K562 (cell line): ENCODE measurements around the gene SLC7A8. TPM values are rescaled to one million over a fixed set of nuclear protein-coding genes. Genes with fewer than 3 reads are reported as not detected.
A peak's percentile ranks its signal among the peaks of the same experiment; 100 is the strongest.

Experiments used
- ATAC-seq: fragments of 200-7000 bp; cut with Tn5 transposase; 3 replicates; pipeline ENCODE4 v1.9.1; 2020; ENCODE audit warnings: moderate library complexity
- Bru-seq: library from RNA; stranded (reverse); fragments of 400-500 nt; gene quantifications from one replicate; lab custom pipeline; 2021; lab: Mats Ljungman, UMichigan
- BruChase-seq, 2 experiments: library from RNA; stranded (reverse); fragments of 400-500 nt; gene quantifications; one replicate each; lab custom pipeline; 2021; lab: Mats Ljungman, UMichigan
- BruUV-seq: library from RNA; stranded (reverse); fragments of 400-500 nt; replicated peaks from 2 replicates; lab custom pipeline; 2021; lab: Mats Ljungman, UMichigan
- CTCF ChIA-PET: fragments of 300-600 bp; formaldehyde crosslinking; extraction: SDS; loops from one replicate; lab custom pipeline; 2021; ENCODE audit warnings: low intra/inter-chr PET ratio; lab: Yijun Ruan, JAX
- POLR2A ChIA-PET: fragments of 300-600, 350-650 bp; sonication (Branson Sonifier 250); formaldehyde crosslinking; extraction: SDS; loops from one replicate; lab custom pipeline; 2021; ENCODE audit warnings: antibody characterized with exemption, inconsistent platforms; lab: Yijun Ruan, JAX
- DNase-seq, 4 experiments: peaks; one replicate each; pipeline versions ENCODE4 v3.0.0 to v3.0.0-alpha.2; 2011 to 2018; ENCODE audit warnings: low spot score in 3 of 4, mixed read lengths in 3 of 4; ENCODE audit errors: extremely low read depth in 1 of 4
- FAIRE-seq: peaks from 2 replicates; lab custom pipeline; 2011; peaks lifted over from hg19 to GRCh38; lab: Jason Lieb, UNC
- H2AFZ ChIP-seq: 2 replicates; pipeline ENCODE4 v1.6.0; 2011; ENCODE audit warnings: low read depth, low read length, control low read depth, inconsistent platforms
- H3K27ac ChIP-seq: fragments of 200-600 bp; 3 replicates; pipeline ENCODE4 v1.8.0; 2011; ENCODE audit warnings: low read depth, mild to moderate bottlenecking, control low read depth, inconsistent platforms, low read length, moderate library complexity, mixed read lengths; ENCODE audit errors: extremely low read depth
- H3K27me3 ChIP-seq, 2 experiments: fragments of 300-600 bp in 1 of 2; 2 replicates in 1 of 2; 3 replicates in 1 of 2; pipeline versions ENCODE4 v1.6.0 to v1.8.0; 2011; ENCODE audit warnings: inconsistent platforms in 2 of 2, low read length in 2 of 2, mild to moderate bottlenecking in 1 of 2, mixed read lengths in 1 of 2, moderate library complexity in 1 of 2; ENCODE audit not compliant: control insufficient read depth in 2 of 2, insufficient read depth in 2 of 2
- H3K36me3 ChIP-seq: fragments of 300-600 bp; 3 replicates; pipeline ENCODE4 v1.8.0; 2011; ENCODE audit warnings: mild to moderate bottlenecking, low read length, inconsistent platforms; ENCODE audit not compliant: control insufficient read depth, insufficient read depth
- H3K4me1 ChIP-seq, 2 experiments: fragments of 200-600 bp in 1 of 2; replicated peaks in 1 of 2; 2 replicates in 1 of 2; 3 replicates in 1 of 2; pipeline versions ENCODE4 v1.5.1 to v1.8.0; 2011; ENCODE audit warnings: inconsistent platforms in 2 of 2, low read length in 2 of 2, mild to moderate bottlenecking in 1 of 2, mixed read lengths in 1 of 2, moderate library complexity in 1 of 2; ENCODE audit not compliant: control insufficient read depth in 2 of 2, insufficient read depth in 2 of 2
- H3K4me2 ChIP-seq: 2 replicates; pipeline ENCODE4 v1.6.1; 2011; ENCODE audit warnings: low read length, control low read depth, inconsistent platforms, mixed read lengths; ENCODE audit not compliant: insufficient read depth
- H3K4me3 ChIP-seq: fragments of 200-600 bp; sonication (generic), shearing (Covaris generic); 2 replicates; pipeline ENCODE4 v1.5.1; 2016; ENCODE audit warnings: control low read depth, inconsistent platforms
- H3K79me2 ChIP-seq: fragments of 200-600 bp; 3 replicates; pipeline ENCODE4 v1.8.0; 2011; ENCODE audit warnings: low read length, inconsistent platforms; ENCODE audit not compliant: control insufficient read depth, insufficient read depth
- H3K9ac ChIP-seq, 2 experiments: 2 replicates each; pipeline versions ENCODE4 v1.6.0 to v1.6.1; 2011; ENCODE audit warnings: low read depth in 2 of 2, low read length in 2 of 2, control low read depth in 1 of 2, inconsistent platforms in 1 of 2, mild to moderate bottlenecking in 1 of 2, mixed read lengths in 1 of 2; ENCODE audit not compliant: insufficient read depth in 1 of 2
- H3K9me1 ChIP-seq: one replicate; pipeline ENCODE4 v1.6.0; 2011; ENCODE audit warnings: inconsistent platforms, mild to moderate bottlenecking, low read length, moderate library complexity; ENCODE audit not compliant: control insufficient read depth, insufficient read depth
- H3K9me3 ChIP-seq: replicated peaks from 2 replicates; pipeline ENCODE4 v1.5.1; 2011; ENCODE audit warnings: low read depth, low read length, inconsistent platforms; ENCODE audit not compliant: control insufficient read depth, insufficient read depth
- H4K20me1 ChIP-seq: replicated peaks from 2 replicates; pipeline ENCODE4 v1.6.1; 2011; ENCODE audit warnings: low read length, inconsistent platforms, mixed read lengths; ENCODE audit not compliant: control insufficient read depth, insufficient read depth
- ARID2 ChIP-seq: fragments of 450-650 bp; IDR thresholded peaks from 2 replicates; pipeline ENCODE4 v1.6.1; 2017; ENCODE audit warnings: antibody characterized with exemption, mild to moderate bottlenecking
- ARNT ChIP-seq, 2 experiments: fragments of 450-650 bp; IDR thresholded peaks; 2 replicates each; pipeline ENCODE4 v1.6.1; 2016; ENCODE audit warnings: mild to moderate bottlenecking in 1 of 2
- CC2D1A ChIP-seq: fragments of 450-650 bp; IDR thresholded peaks from 2 replicates; pipeline ENCODE4 v1.6.1; 2017; ENCODE audit warnings: mild to moderate bottlenecking
- HNRNPL ChIP-seq: fragments of 200-400 bp; formaldehyde crosslinking; IDR thresholded peaks from 2 replicates; pipeline ENCODE4 v1.6.1; 2017; ENCODE audit warnings: low read depth, mild to moderate bottlenecking, low read length
- KLF1 ChIP-seq: fragments of 450-650 bp; IDR thresholded peaks from 2 replicates; pipeline ENCODE4 v1.6.1; 2016; ENCODE audit warnings: missing genetic modification characterization, missing compliant biosample characterization
- MYC ChIP-seq, 2 experiments: fragments of 250-450 bp in 1 of 2; sonication (Bioruptor Pico) in 1 of 2; IDR thresholded peaks; 2 replicates each; pipeline versions ENCODE4 v1.5.1 to v1.6.1; 2012 to 2021; ENCODE audit warnings: low read depth in 2 of 2, borderline replicate concordance in 1 of 2, improper control_type of control experiment in 1 of 2, low read length in 1 of 2, mild to moderate bottlenecking in 1 of 2, moderate library complexity in 1 of 2
- NFE2L1 ChIP-seq: fragments of 450-650 bp; IDR thresholded peaks from 2 replicates; pipeline ENCODE4 v1.6.1; 2016; ENCODE audit warnings: missing genetic modification characterization, low read depth, mild to moderate bottlenecking, missing compliant biosample characterization, moderate library complexity, borderline replicate concordance
- RHOXF2B ChIP-seq: fragments of 250-450 bp; sonication (Bioruptor Pico); conservative IDR thresholded peaks from 2 replicates; pipeline ENCODE4 v1.5.1; 2021
- SRSF9 ChIP-seq: fragments of 200-400 bp; formaldehyde crosslinking; IDR thresholded peaks from 2 replicates; pipeline ENCODE4 v1.6.1; 2017; ENCODE audit warnings: low read depth, low read length, borderline replicate concordance
- TGIF2 ChIP-seq: sonication (generic); formaldehyde crosslinking; IDR thresholded peaks from 2 replicates; pipeline ENCODE4 v1.8.1; 2022; ENCODE audit warnings: mild to moderate bottlenecking, missing genetic modification reagents, moderate library complexity
- ZKSCAN3 ChIP-seq: fragments of 250-450 bp; sonication (Bioruptor Pico); IDR thresholded peaks from 2 replicates; pipeline ENCODE4 v1.4.0; 2020
- WGBS: fragments of 100-300 bp; shearing (Covaris generic); methylation state at CpG from one replicate; pipeline ENCODE4 v1.1.6; 2016; ENCODE audit warnings: low coverage, mixed read lengths; ENCODE audit not compliant: insufficient coverage; ENCODE audit errors: missing lambda C conversion rate; 5-methylcytosine and 5-hydroxymethylcytosine counted together
- in situ Hi-C: fragments of 300-500 bp; cut with MboI; formaldehyde crosslinking; loops from 4 replicates; pipeline ENCODE4 v1.15.0; 2018; ENCODE audit warnings: inconsistent platforms, mixed read lengths
- intact Hi-C: fragments of 100-400 bp; cut with micrococcal nuclease; formaldehyde crosslinking; loops from 2 replicates; pipeline ENCODE4 v1.14.2; 2022
- long read RNA-seq, 3 experiments: library from polyadenylated mRNA in 2 of 3; library from RNA in 1 of 3; unstranded in 2 of 3; stranded (forward) in 1 of 3; transcript quantifications; one replicate each; pipeline ENCODE4 v2.0.0, GENCODE V29; 2019 to 2022
- polyA minus RNA-seq, 3 experiments: library from RNA; depleted of rRNA, polyadenylated mRNA; stranded (reverse); fragments of >200 nt; gene quantifications; 2 replicates each; pipeline ENCODE4 v1.2.3, GENCODE V29; 2011
- polyA plus RNA-seq, 8 experiments: library from polyadenylated mRNA; depleted of rRNA in 4 of 8; stranded (reverse) in 5 of 8; unstranded in 3 of 8; fragments of >200 nt; fragmentation: Nextera tagmentation in 2 of 8; fragmentation: Illumina TruSeq in 1 of 8; extraction: Ambion mirVana in 2 of 8; extraction: Trizol in 1 of 8; gene quantifications; 2 replicates each; pipeline versions ENCODE4 v1.2.1 to v1.2.3, GENCODE V29; 2011 to 2014; ENCODE audit warnings: inconsistent platforms in 1 of 8, missing spikeins in 1 of 8
- total RNA-seq, 7 experiments: library from RNA; depleted of rRNA in 6 of 7; stranded (reverse); fragments of >200 nt in 6 of 7; fragmentation: Illumina TruSeq in 2 of 7; extraction: Trizol in 2 of 7; gene quantifications; 2 replicates each; pipeline versions ENCODE4 v1.2.1 to v1.2.3, GENCODE V29; 2011 to 2021; ENCODE audit warnings: low replicate concordance in 1 of 7
- TF ChIP-seq, protein P1 (sequence below), 2 experiments: fragments of 450-650 bp; conservative IDR thresholded peaks; 2 replicates each; pipeline ENCODE4 v1.6.1; 2017; ENCODE audit warnings: mild to moderate bottlenecking in 2 of 2, moderate library complexity in 2 of 2

SLC7A8 gene
- total RNA-seq (2011; cell fraction: chromatin; rRNA removed; ENCODE audit: low replicate concordance): 10.1 and 17.6 TPM in 2 replicates
- total RNA-seq (2011; cell fraction: nucleolus; rRNA removed): 12.9 and 14.5 TPM in 2 replicates
- 24.6 and 30.7 TPM in 2 replicates for total RNA-seq (2011; cell fraction: nucleoplasm; rRNA removed)
- total RNA-seq (2014; rRNA removed) (5.3 and 6.0 TPM in 2 replicates), total RNA-seq (2014; rRNA removed; fragmentation: Illumina TruSeq; extraction: Trizol) (3.5 and 4.0 TPM in 2 replicates), total RNA-seq (2015; rRNA removed; fragmentation: Illumina TruSeq; extraction: Trizol) (3.4 and 4.5 TPM in 2 replicates), total RNA-seq (2021) (19.6 and 21.6 TPM in 2 replicates), polyA plus RNA-seq (2011; rRNA removed) (19.3 and 42.6 TPM in 2 replicates), polyA plus RNA-seq (2014; fragmentation: Illumina TruSeq; extraction: Trizol) (30.1 and 33.0 TPM in 2 replicates), polyA plus RNA-seq (2014; fragmentation: Nextera tagmentation; extraction: Ambion mirVana) (1 to 10 TPM; 2.0 to 2.3 TPM), polyA plus RNA-seq (2014; rRNA removed) (10.1 and 10.6 TPM in 2 replicates), polyA minus RNA-seq (2011; rRNA and poly(A)+ RNA removed) (10.9 and 16.5 TPM in 2 replicates), Bru-seq, nascent RNA (percentile 42 among the genes with signal in this experiment), BruChase-seq, experiment 1, labeled RNA remaining after a 2-hour chase (percentile 40 among the genes with signal in this experiment), BruChase-seq, experiment 2, labeled RNA remaining after a 6-hour chase (percentile 42 among the genes with signal in this experiment)
- polyA plus RNA-seq (2011; cell fraction: cytosol; rRNA removed): 26.8 and 32.0 TPM in 2 replicates
- polyA plus RNA-seq (2011; cell fraction: nucleus; rRNA removed): 17.7 and 21.6 TPM in 2 replicates
- 16.4 and 25.4 TPM in 2 replicates for polyA plus RNA-seq (2012)
- 22.9 and 23.3 TPM in 2 replicates for polyA minus RNA-seq (2011; cell fraction: cytosol; rRNA and poly(A)+ RNA removed)
- 4.4 and 9.4 TPM in 2 replicates for polyA minus RNA-seq (2011; cell fraction: nucleus; rRNA and poly(A)+ RNA removed)
- long read RNA-seq, experiment 1, partial matches to known transcripts: 0 of 8 reads
- long read RNA-seq, experiment 1, other reads (novel, unspliced or antisense): 7 of 8 reads
- long read RNA-seq, experiment 2, transcript SLC7A8-205 (9 exons, 1,752 nt): major isoform, 19 of 30 reads
- long read RNA-seq, experiment 2, partial matches to known transcripts: 4 of 30 reads
- long read RNA-seq, experiment 2, other reads (novel, unspliced or antisense): 6 of 30 reads
- long read RNA-seq, experiment 3, partial matches to known transcripts: 1 of 6 reads
- long read RNA-seq, experiment 3, other reads (novel, unspliced or antisense): 1 of 6 reads

DNA sequence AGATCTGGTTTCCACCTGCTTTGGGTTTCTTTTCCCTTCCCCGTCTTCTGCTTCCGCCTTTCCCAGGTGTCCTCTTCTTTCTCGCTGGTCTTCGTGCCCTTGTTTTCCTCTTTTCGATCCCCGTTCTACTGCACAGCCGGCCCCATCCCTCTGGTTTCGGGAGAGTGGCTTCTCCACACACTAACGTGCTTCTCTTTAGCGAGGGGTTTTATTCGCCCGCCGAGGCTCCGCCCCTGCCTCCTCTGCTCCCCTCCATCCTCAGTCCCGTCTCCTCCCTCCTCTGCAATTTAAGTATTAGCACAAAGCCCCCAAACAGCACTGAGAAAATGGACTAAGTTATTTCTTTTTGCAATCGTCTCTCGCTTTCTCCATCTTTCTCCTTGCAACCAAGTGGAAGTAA, at the start of gene SLC7A8:
SLC7A8 (minus strand) TSS at position 182 of the 400 bp plus-strand sequence. CDS start 746 bp downstream, outside the sequence.
- H3K36me3 ChIP-seq: no peaks in the 10 kb centered on the region
- no peak for ATAC-seq
- no peaks in the 10 kb centered on the region for H3K9me1 ChIP-seq
- H3K27me3 ChIP-seq: no peaks in the 10 kb centered on the region
- peaks cover 17 to 21% of the 10 kb centered on the region in 2 experiments; a peak in 4 of 5 replicates for H3K4me1 ChIP-seq
- no peaks in the 10 kb centered on the region for H4K20me1 ChIP-seq
- CTCF ChIA-PET: interaction anchor here (7.8 kb wide), 1 partner anchor 61 kb away, joined by 310 read pairs; the partner anchor contains the start of gene CEBPE
- H3K4me2 ChIP-seq: peak within 1 kb of the TSS; percentile 30
- TF ChIP-seq SRSF9: no peak
- no peak for TF ChIP-seq TGIF2 (CRISPR knock-in tag)
- TF ChIP-seq RHOXF2B (CRISPR knock-in tag): no peak
- no peak for TF ChIP-seq ARNT (IDR thresholded peaks at IDR 0.05)
- TF ChIP-seq ZKSCAN3 (CRISPR knock-in tag): no peak
- TF ChIP-seq ARID2: no peak
- TF ChIP-seq, protein P1, sequence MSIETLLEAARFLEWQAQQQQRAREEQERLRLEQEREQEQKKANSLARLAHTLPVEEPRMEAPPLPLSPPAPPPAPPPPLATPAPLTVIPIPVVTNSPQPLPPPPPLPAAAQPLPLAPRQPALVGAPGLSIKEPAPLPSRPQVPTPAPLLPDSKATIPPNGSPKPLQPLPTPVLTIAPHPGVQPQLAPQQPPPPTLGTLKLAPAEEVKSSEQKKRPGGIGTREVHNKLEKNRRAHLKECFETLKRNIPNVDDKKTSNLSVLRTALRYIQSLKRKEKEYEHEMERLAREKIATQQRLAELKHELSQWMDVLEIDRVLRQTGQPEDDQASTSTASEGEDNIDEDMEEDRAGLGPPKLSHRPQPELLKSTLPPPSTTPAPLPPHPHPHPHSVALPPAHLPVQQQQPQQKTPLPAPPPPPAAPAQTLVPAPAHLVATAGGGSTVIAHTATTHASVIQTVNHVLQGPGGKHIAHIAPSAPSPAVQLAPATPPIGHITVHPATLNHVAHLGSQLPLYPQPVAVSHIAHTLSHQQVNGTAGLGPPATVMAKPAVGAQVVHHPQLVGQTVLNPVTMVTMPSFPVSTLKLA (conservative IDR thresholded peaks at IDR 0.05): no peak
- no peak for TF ChIP-seq MYC (IDR thresholded peaks at IDR 0.05; ENCODE audit: low read depth, low read length)
- no peak for TF ChIP-seq MYC (CRISPR knock-in tag; IDR thresholded peaks at IDR 0.05; ENCODE audit: borderline replicate concordance, low read depth)
- no peak for TF ChIP-seq HNRNPL
- no peak for TF ChIP-seq KLF1 (tag)
- no peak for TF ChIP-seq NFE2L1
- no peak for TF ChIP-seq CC2D1A
- no peak for FAIRE-seq
- POLR2A ChIA-PET: interaction anchor here (0.9 to 1.3 kb wide), 3 partner anchors 18 to 60 kb away, joined by 3 to 4 read pairs (median 4); no protein-coding TSS in a partner anchor
- H2AFZ ChIP-seq: peak within 1 kb of the TSS; percentile 58
- H3K4me3 ChIP-seq: no peak within 1 kb of the TSS
- WGBS: 68% methylated on average over 16 of the region's 17 CpGs
- H3K79me2 ChIP-seq: no peaks in the 10 kb centered on the region
- in situ Hi-C loops (no loop called here), intact Hi-C loops (no loop called here)
- DNase-seq: no peak
- H3K9ac ChIP-seq: peak within 1 kb of the TSS in 1 of 2 experiments; percentile 21; a peak in 1 of 4 replicates
- no TSS peak for BruUV-seq
- no peaks in the 10 kb centered on the region for H3K9me3 ChIP-seq
- H3K27ac ChIP-seq: no peak within 1 kb of the TSS
